ENCODE measurements around the gene PRCC.
"Not testable (repeated sequence)": the region's sequence is repeated elsewhere in the genome, so short reads cannot be mapped to it uniquely, and the experiment has no call there.

The PRCC gene

GRCh38 chr1:156744786-156745419 lies 22.4 kb upstream of the PRCC start:
- no peak for DNase-seq

DNA sequence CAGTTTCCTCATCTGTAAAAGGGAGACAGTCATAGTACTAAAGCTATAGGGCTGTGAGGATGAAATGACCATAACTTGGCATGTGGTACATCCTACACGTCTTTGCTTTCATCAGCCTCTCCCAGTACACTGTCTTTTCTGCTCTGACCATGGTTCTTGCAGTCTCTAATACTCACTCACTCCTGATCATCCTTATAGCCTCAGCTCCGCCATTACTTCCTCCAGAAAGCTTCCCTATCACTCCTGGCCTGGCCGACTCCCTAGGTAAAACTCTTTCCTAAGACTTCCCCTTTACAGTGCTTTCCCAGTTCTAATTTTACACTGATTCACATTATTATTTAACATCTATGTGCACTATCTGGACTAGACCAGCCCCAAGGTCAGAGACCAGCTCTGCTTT lies 21.5 kb upstream of the PRCC start:
- DNase-seq = no peak

- no peak for DNase-seq
Observed at GRCh38 chr1:156746406-156746727, 21.0 kb upstream of the PRCC start.

DNA sequence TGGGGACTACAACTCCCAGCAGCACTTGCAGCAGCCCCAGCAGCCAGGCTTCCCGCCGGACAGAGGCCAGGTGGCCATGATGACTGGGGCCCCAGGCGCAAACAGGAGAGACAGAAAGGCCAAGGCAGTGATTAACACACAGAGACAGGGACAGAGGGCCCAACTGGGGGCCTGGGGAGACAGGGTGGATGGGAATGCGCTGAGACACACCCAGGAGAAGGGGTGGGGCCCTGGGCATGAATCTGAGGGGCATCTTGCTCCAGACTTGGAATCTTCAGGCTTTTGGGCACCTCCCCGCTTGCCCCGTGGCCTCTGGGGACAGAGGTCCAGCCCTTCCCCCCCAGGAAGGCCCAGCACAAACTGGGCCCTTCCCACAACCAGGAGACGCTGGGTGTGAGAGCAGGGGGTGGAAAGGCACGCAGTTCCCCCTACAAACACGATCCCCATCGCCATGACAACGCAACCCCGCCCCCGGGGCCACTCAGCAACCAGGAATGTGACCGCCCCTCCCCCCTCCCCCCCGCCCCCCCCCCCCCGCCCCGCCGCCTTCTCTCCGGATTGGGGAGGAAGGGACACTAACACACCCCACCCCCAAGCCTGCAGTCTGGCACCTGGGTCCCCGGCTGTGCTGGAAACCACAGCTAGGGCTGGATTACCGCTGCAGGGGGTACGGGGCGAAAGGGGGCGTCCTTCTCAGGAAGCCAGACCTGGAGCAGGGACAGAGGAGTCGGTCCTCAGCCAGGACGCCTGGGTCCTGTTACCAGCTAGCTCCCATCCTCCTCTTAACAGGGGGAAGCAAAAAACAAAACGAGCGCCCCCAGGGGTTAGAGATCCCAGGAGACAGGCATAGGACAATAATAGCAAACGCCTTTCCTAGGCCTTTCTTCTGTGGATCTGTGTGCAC lies 20.4 kb upstream of the PRCC start:
- DNase-seq = peak; percentile 68

DNA sequence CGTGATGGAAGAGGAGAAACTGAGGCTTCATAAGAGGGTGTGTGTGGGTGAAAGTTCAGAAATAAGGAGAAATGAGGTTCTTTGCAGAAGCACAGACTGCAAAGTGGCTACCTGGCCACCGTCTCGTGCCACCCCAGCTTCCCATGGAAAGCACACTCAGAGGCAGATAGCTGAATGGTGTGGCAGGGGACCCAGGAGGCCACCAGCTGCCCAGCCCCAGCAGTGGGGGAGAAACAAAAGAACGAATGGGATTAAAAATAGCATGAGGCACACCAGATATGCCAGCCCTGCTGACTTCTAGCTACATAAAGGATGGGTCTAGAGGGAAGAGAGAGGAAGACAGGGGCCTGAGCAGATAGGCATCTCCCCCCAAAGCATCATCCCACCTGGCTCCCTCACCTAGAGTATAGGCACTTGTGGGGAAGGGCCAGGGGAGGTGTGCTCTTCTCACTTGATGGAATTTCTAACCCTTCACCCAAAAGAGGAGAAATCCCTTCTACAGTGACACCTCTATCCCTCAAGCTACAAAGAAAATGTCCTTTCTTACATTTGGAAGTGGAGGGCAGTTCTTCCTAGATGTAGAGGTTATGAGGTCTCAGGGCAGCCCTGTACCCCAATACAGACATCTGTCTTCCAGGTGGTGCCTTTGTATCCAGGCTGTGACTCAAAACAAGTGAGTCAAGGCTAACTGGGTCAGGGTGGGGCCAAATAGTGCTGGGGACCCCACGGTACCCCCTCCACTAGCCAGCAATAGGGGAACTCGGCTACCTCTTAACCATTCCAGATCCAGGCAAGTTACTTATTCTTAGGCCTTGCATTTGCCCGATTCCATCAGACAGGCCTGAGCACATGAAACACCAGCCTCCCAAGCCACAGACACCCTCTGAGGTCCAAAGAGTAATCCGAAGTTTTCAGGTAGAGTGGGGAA lies 19.3 kb upstream of the PRCC start:
- no peak for DNase-seq

- peak; percentile 89 for DNase-seq
Observed at GRCh38 chr1:156748670-156749418, 18.5 kb upstream of the PRCC start.

DNA sequence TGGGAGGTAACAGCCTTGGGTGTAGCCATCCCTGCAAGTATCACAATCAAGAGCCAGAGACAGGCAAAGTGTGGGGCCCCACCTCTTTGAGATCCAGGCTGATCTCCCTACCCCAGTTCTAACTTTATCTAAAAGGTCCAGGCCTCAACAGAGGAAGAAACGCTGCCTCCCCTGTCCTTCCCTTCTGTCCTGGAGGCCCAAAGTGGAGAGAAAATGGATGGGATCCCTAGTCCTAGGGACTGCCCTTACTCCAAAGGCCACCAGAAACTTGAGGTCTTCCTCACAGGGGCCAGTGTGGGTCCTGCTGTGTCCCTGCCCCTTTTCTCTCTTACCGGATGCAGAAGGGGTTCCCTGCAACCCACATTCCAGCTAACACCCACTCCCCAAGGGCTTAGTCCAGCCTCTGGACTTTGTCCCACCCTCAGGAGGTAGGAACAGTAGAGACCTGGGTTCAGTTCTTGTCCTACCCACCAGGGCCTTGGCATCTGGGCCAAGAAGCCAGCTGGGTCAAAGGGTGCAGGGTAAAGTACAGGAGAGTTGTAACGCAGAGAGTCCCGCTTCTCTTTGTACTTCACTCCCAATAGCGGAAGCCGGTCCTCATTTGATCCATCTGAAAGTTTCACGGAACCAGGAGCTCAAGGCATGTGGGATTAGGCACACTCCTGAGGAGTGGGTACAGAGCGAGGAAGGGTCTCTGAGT lies 17.8 kb upstream of the PRCC start:
- no peak for DNase-seq

GRCh38 chr1:156750191-156750672 lies 17.1 kb upstream of the PRCC start:
- peak; percentile 6 for DNase-seq

DNA sequence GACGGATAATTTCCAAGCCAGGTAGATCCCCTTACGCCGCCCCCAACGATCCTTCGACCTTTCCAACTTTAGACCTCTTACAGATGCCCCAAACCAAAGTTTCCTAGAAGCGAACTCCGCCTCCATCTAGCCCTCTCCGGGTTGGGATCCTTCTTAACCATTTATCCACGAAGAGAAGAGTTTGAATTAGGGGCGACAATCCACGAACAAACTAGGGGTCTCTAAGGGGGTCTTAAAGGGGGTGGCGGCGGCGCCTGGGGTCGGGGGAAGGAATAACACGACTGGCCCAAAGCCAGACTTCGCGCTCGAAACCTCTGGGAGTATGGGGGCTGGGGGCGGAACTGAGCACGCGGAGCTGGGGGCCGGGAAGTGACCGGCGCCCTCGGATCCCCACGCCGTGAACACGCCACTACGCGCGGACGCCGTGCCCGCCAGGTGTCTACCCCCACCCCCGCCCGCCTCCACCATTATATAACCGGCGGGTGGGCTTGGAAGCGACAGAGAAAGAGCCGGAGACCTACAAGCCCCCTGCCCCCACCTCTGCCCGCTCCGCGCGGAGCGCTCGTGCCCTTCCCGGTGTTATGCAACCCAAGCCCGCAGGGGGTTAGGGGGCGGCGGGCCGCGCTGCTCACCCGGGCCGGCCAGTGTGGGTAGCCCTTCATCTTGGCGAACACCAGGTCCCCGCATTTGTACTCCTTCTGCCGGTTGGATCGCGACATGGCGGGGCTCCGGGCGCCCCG lies 16.5 kb upstream of the PRCC start:
- peak; percentile 50 for DNase-seq

- no peak for DNase-seq
Observed at GRCh38 chr1:156751451-156751756, 15.9 kb upstream of the PRCC start, which contains the start of gene HDGF. Gene HDGF, minus strand, starts transcription at chr1:156751675. Its CDS starts 246 bp downstream, at chr1:156751429.

GRCh38 chr1:156751757-156752481 lies 15.4 kb upstream of the PRCC start:
- peak; percentile 97 for DNase-seq

DNA sequence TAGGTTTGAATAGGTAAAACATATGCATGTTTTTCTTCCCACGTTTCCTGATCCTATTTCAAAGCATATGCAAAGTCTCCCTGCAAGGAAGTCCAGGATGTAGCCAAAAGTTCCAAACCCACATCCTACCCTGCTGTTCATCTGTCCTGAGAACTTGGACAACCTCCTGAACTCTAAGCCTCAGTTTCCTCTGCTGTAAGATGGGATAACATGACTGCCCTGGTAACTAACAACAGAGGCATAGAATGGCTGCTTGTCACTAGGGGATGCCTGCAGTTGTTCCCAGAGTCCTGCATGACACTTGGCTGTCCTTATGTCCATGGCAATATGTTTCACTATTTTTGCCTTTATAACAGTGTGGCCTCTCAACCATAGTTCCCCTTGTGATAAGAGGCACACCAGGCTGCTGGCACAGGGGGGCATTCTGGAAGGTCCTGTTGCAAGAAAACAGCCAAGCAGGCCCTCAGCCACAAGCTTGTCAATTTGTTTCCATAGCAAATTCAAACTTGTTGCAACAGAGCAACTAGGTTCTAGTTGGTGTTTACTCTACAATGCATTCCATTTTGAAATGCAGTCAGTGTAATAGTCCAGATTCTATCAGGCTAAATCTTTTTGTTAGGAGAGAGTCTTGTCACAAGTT lies 14.4 kb upstream of the PRCC start:
- DNase-seq = no peak

GRCh38 chr1:156754219-156754618 lies 13.1 kb upstream of the PRCC start:
- DNase-seq = no peak

- DNase-seq = no peak
Observed at GRCh38 chr1:156755527-156755950, 11.8 kb upstream of the PRCC start.

GRCh38 chr1:156756355-156756754 lies 11.0 kb upstream of the PRCC start:
- DNase-seq = no peak

- not testable (repeated sequence) for DNase-seq
Observed at GRCh38 chr1:156757572-156758253, 9.6 kb upstream of the PRCC start.

DNA sequence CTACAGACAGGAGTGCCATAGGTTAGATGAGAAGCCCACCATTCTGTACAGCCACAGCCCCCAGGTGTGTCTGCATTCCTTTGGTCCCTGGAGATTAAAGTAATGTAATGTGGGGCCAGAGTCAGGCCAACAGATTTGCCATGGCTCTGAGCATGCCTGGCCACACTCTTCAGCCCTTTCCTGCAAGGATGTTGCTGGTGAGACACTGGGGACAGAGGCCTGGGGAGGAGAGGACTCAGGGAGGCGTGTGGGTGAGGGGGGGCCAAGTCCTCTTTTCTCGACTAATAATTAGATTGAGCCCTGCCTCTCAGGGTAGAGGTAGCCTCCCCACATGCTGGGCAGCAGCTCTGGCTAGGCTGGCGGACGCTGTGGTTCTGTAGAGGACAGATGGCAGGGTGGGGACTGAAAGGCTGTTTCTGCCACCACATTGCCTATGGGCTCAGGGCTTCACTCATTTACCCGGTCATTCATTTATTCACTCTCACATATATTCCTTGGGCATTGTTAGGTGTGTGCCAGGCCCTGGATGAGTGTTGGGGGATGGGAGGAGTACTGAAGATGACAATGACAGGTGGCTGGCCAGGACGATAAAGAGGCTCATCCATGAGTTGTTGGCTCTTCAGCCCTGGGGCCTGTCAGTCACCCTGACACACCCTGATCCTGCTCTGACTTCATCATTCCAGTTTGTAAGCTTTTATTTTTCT lies 7.1 kb upstream of the PRCC start:
- DNase-seq = no peak

DNA sequence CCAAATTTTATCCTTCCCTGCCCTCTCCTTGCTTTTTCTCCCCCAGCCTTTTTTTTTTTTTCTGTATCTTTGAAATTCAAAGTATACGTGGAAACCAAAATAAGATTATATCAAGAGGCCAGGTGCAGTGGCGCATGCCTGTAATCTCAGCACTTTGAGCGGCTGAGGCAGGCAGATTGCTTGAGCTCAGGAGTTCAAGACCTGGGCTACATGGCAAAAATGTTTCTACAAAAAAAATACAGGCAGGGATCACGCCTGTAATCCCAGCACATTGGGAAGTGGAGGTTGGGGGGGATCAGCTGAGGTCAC lies 6.6 kb upstream of the PRCC start:
- no peak for DNase-seq

DNA sequence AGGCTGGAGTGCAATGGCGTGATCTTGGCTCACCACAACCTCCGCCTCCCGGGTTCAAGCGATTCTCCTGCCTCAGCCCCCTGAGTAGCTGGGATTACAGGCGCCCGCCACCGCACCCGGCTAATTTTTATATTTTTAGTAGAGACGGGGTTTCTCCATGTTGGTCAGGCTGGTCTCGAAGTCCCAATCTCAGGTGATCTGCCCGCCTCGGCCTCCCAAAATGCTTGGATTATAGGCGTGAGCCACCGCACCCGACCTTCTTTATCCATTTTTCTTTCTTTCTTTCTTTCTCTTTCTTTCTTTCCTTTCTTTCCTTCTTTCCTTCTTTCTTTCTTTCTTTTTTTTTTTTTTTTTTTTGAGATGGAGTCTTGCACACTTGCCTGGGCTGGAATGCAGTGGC lies 2.2 kb upstream of the PRCC start:
- not testable (repeated sequence) for DNase-seq

All from suppressor macrophage treated with lipopolysaccharide for 4 hours (primary cell).